Measurements from ENCODE around the gene UBXN10.
A peak's percentile ranks its signal among the peaks of the same experiment; 100 is the strongest.

The UBXN10 gene

GRCh38 chr1:20152599-20152930 lies 33.3 kb upstream of the UBXN10 start:
- no peak for DNase-seq

GRCh38 chr1:20153000-20153418 lies 32.9 kb upstream of the UBXN10 start:
- DNase-seq = peak; percentile 31

GRCh38 chr1:20154301-20154831 lies 31.5 kb upstream of the UBXN10 start:
- DNase-seq = no peak

GRCh38 chr1:20158358-20159070 lies 27.4 kb upstream of the UBXN10 start:
- DNase-seq = no peak

- DNase-seq = no peak
These were observed 25.9 kb upstream of the UBXN10 start for GRCh38 chr1:20160034-20160433.

- DNase-seq = no peak
These were observed 21.1 kb upstream of the UBXN10 start for GRCh38 chr1:20164694-20165202.

- no peak for DNase-seq
These were observed 20.4 kb upstream of the UBXN10 start for GRCh38 chr1:20165522-20165951.

GRCh38 chr1:20166051-20166450 lies 19.8 kb upstream of the UBXN10 start:
- no peak for DNase-seq

- DNase-seq = no peak
These were observed 18.8 kb upstream of the UBXN10 start for GRCh38 chr1:20167126-20167525.

GRCh38 chr1:20168564-20169491 lies 17.1 kb upstream of the UBXN10 start:
- no peak for DNase-seq

GRCh38 chr1:20169932-20170331 lies 16.0 kb upstream of the UBXN10 start:
- DNase-seq = no peak

GRCh38 chr1:20172033-20172590 lies 13.8 kb upstream of the UBXN10 start:
- no peak for DNase-seq

- DNase-seq = no peak
These were observed 10.8 kb upstream of the UBXN10 start for GRCh38 chr1:20174937-20175666.

- peak; percentile 23 for DNase-seq
These were observed 7.1 kb upstream of the UBXN10 start for GRCh38 chr1:20178634-20179370.

- no peak for DNase-seq
These were observed 6.3 kb upstream of the UBXN10 start for GRCh38 chr1:20179371-20180128.

GRCh38 chr1:20180129-20180843 lies 5.6 kb upstream of the UBXN10 start:
- no peak for DNase-seq

GRCh38 chr1:20180844-20181207 lies 5.1 kb upstream of the UBXN10 start:
- no peak for DNase-seq

GRCh38 chr1:20182415-20182814 lies 3.5 kb upstream of the UBXN10 start:
- DNase-seq = no peak

GRCh38 chr1:20183035-20183434 lies 2.9 kb upstream of the UBXN10 start:
- DNase-seq = no peak

- DNase-seq = no peak
These were observed 2.2 kb upstream of the UBXN10 start for GRCh38 chr1:20183616-20184271.

All from CD4-positive, alpha-beta T cell treated with Interferon gamma for 1 hour (primary cell).